ENCODE results near the gene HS1BP3. TPM values are rescaled to one million over a fixed set of nuclear protein-coding genes. Genes with fewer than 3 reads are reported as not detected.

Gene HS1BP3
- total RNA-seq, 1 donor from 2014 or later = 49.9 TPM

DNA sequence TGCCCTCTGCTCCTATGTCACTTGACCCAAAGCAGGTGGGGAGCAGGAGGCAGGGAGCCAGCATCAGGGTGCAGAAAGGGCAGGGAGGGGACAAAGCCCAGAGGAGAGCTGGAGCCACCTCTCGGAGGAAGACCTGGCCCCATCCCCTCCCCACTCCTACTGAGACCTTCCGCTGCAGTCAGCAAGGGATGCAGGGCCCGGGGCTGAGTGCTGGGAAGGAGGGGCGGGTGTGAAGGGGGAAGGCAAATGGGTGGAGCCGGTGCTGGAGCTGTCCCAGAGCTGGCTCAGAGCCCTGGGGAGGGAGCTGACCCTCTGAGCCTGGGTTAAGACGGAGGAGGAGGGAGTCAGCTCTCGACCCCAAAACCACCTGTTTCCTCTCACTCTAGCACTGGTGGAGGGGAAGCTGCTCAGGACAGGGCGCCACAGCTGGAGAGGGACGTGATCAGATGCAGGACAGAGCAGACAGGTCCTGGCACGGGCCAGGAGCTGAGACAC is 33.8 kb downstream of the HS1BP3 start:
- DNase-seq = peak; percentile 62

- DNase-seq = no peak
Observed at GRCh38 chr2:20616341-20616871, 34.5 kb downstream of the HS1BP3 start.

DNA sequence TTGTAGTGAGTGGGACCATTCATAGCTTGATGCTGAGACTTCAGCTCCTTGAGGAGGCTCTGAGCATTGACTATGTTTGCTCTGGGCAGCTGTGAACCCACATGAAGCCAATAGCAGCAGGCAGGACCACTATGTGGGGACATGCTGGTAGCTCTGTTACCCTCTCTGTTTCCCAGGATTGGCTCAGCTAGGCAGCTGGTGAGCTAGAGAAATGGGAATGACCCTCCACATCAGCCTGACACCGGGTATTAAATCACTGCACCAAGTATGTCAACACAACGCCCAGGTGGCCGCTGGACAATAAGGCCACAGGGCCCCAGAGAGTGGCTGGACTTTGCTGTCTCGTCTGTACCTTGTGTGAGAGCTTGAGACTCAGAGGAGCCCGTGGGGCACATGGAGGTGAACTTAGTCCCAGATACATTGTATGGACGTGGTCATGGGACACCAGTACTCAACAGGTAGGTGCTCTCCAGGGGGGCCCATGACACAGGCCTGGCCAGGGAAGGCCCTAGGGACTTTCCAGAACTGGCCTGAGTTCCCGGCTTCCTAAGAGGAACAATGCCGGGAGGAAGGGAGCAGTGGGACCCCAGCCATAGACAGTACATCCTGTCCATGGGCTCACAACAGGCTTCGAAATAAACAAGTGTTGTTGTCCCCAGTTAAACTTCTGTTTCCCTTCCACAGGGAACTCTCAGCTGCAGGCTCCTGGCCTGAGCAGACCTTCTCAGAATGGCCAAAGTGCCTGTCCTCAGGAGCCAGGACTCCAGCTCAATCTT is 35.2 kb downstream of the HS1BP3 start:
- peak; percentile 61 for DNase-seq

DNA sequence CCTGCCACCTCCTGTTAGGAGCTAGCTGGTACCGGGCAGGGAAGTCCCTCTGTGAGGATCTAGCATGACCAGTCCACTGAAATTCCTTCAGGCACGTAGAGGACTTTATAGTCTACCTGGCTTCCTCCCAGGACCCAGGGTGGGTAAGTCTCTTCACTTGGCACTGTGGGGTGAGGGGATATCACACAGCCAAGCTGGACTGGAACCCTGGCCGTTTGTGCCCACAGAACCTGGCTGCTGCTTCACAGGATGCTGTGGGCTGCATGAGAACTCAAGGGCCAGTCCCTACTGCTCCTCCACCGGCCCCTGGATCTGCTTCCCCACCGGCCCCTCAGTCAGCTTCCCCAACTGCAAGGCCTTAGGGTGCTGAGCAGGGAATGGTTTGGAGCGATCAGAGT is 35.8 kb downstream of the HS1BP3 start:
- no peak for DNase-seq

- no peak for DNase-seq
Observed at GRCh38 chr2:20614201-20615067, 36.5 kb downstream of the HS1BP3 start.

- DNase-seq = peak; percentile 33
Observed at GRCh38 chr2:20612925-20613916, 37.7 kb downstream of the HS1BP3 start.

GRCh38 chr2:20611844-20612356 is 39.0 kb downstream of the HS1BP3 start:
- DNase-seq = no peak

- peak; percentile 99 for DNase-seq
Observed at GRCh38 chr2:20611077-20611843, 39.6 kb downstream of the HS1BP3 start.

GRCh38 chr2:20609995-20610357 is 40.9 kb downstream of the HS1BP3 start:
- DNase-seq = no peak

- DNase-seq = peak; percentile 63
Observed at GRCh38 chr2:20609349-20609994, 41.4 kb downstream of the HS1BP3 start.

DNA sequence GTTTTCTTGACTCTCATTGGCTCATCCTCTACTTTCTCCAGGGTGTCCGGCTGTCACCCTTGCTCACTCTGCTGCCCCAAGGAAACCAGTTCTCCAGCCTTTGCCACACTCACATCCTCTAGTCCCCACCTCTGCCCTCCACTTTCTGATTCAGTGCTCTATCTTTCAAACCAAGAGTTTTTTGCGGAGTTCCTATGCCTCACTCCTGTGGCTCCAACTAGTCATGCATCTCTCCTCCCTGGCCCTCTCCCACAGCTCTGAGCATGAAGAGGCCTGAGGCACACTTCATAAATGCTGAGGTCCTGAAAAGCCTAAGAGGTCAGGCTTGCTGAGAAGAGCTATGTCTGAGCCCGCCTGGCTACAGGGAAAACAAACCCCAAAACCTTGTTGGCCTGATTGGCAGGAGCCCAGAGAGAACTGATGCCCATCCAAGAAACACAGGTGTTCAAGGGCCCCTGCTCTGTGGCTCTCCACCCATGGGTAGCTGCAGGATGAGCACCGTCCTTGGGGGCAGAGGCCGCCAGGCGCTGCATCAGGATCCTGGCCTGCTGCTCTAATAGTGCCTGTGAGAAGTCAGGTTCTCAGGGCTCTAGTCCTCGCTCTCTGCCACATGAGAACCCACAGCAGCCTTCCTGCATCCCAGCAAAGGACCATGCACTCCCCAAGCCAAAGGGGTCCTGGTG is 42.1 kb downstream of the HS1BP3 start:
- no peak for DNase-seq

DNA sequence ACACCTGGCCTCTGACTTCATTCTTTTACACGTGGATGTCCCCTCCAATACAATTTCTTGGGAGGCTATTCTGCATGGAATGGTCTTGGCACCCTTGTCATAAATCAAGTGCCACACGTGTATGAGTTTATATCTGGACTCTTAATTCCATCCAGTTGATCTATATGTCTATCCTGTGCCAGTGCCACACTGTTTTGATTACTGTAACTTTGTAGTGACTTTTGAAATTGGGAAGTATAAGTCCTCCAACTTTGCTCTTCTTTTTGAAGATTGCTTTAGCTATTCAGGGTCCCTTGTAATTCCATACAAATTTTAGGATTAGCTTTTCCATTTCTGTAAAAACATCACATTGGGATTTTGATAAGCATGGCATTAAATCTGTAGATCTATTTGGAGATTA is 43.5 kb downstream of the HS1BP3 start:
- DNase-seq = no peak

GRCh38 chr2:20606198-20606597 is 44.7 kb downstream of the HS1BP3 start:
- DNase-seq = no peak

GRCh38 chr2:20604951-20605381 is 45.9 kb downstream of the HS1BP3 start:
- DNase-seq = peak; percentile 87

DNA sequence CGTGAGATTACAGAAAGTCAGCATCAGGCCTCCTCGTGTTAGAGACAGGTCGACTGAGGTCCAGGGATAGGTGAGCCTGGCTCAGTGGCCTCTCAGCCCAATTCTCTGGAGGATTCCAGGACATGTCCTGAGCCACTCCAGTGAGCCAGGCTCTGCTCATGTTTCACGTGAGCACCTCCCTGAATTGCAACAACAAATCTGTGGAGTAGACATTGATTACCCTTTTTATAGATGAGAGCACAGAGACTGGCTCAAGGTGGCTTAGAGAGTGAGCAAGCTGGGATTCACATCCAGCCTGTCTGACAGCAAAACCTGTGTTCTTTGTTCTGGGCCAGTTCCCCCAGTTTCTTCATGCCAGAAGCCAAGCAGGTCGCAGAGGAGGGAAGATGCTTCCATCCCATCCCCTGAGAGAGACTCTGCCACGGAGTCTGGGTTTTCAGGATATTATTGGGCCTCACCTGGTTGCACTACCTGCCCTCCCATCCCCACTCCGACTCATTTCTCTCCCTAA is 46.4 kb downstream of the HS1BP3 start:
- DNase-seq = no peak

- no peak for DNase-seq
Observed at GRCh38 chr2:20603791-20604190, 47.1 kb downstream of the HS1BP3 start.

DNA sequence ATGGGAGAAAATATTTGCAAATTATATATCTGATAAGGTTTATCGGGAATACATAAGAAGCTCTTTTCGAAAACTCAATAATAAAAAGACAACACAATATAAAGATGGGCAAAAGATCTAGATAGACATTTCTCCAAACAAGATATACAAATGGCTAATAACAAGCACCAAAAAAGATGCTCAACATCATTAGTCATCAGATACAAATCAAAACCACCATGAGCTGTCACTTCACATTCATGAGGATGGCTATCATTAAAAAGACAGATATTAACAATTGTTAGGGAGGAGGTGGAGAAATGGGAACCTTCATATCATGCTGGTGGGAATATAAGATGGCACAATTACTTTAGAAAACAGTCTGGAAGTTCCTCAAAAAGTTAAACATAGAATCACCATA is 48.1 kb downstream of the HS1BP3 start:
- DNase-seq = no peak

GRCh38 chr2:20600756-20601325 is 50.1 kb downstream of the HS1BP3 start:
- peak; percentile 64 for DNase-seq

- no peak for DNase-seq
Observed at GRCh38 chr2:20599861-20600461, 50.9 kb downstream of the HS1BP3 start.

Data from dermis blood vessel endothelial cell (primary cell).